Ectodermal cell (in vitro differentiated cells): ENCODE data around the gene CYP4F22.
"Not testable (repeated sequence)": the region's sequence is repeated elsewhere in the genome, so short reads cannot be mapped to it uniquely, and the experiment has no call there.

Experiments used
- H3K27ac ChIP-seq: 2 replicates; pipeline ENCODE4 v1.7.0; 2013; ENCODE audit warnings: mild to moderate bottlenecking, low read depth, low read length; ENCODE audit not compliant: insufficient read depth, poor library complexity, severe bottlenecking
- H3K27me3 ChIP-seq: 2 replicates; pipeline ENCODE4 v1.7.0; 2013; ENCODE audit warnings: mild to moderate bottlenecking, low read length; ENCODE audit not compliant: insufficient read depth, control insufficient read depth, poor library complexity, severe bottlenecking
- H3K36me3 ChIP-seq: one replicate; pipeline ENCODE4 v1.7.0; 2013; ENCODE audit warnings: low read length; ENCODE audit not compliant: control insufficient read depth, insufficient read depth
- H3K4me1 ChIP-seq: one replicate; pipeline ENCODE4 v1.7.0; 2013; ENCODE audit warnings: low read length; ENCODE audit not compliant: control insufficient read depth, insufficient read depth
- H3K4me3 ChIP-seq: 2 replicates; pipeline ENCODE4 v1.7.0; 2013; ENCODE audit warnings: low read depth, low read length, control low read depth; ENCODE audit not compliant: insufficient read depth
- H3K9me3 ChIP-seq: 2 replicates; pipeline ENCODE4 v1.7.0; 2013; ENCODE audit warnings: mild to moderate bottlenecking, low read length, moderate library complexity; ENCODE audit not compliant: control insufficient read depth
- WGBS, 2 experiments: methylation state at CpG; one replicate each; pipeline ENCODE4 v1.1.7; 2013; ENCODE audit warnings: missing lambda C conversion rate in 2 of 2; 5-methylcytosine and 5-hydroxymethylcytosine counted together

The CYP4F22 gene

GRCh38 chr19:15516363-15516762 is 8.0 kb downstream of the CYP4F22 start:
- Histone ChIP-seq H3K36me3 (no peaks in the 10 kb centered on the region), H3K27me3 (no peaks in the 10 kb centered on the region), H3K4me1 (no peaks in the 10 kb centered on the region), H3K9me3 (peaks cover 20% of the 10 kb centered on the region), H3K4me3 (no peak overlapping the region), H3K27ac (no peak overlapping the region)
- WGBS, 2 experiments, result 64 to 70% methylated on average over 2 of the region's 3 CpGs

- WGBS, 2 experiments, result 73 to 80% methylated on average over 1 of the region's 1 CpG
Measured at GRCh38 chr19:15517778-15518177, 9.5 kb downstream of the CYP4F22 start.

GRCh38 chr19:15519433-15519976 is 11.2 kb downstream of the CYP4F22 start:
- WGBS, 2 experiments, result 68 to 76% methylated on average over 6 of the region's 6 CpGs
- H3K4me3 ChIP-seq, result no peak overlapping the region
- peaks cover 17% of the 10 kb centered on the region for H3K9me3 ChIP-seq
- no peaks in the 10 kb centered on the region for H3K4me1 ChIP-seq
- H3K36me3 ChIP-seq, result no peaks in the 10 kb centered on the region
- no peaks in the 10 kb centered on the region for H3K27me3 ChIP-seq
- H3K27ac ChIP-seq, result no peak overlapping the region

More at GRCh38 chr19:15517778-15518177, 9.5 kb downstream of the CYP4F22 start:
- H3K4me1 ChIP-seq, result no peaks in the 10 kb centered on the region
- H3K9me3 ChIP-seq, result peaks cover 16% of the 10 kb centered on the region
- no peaks in the 10 kb centered on the region for H3K36me3 ChIP-seq
- no peaks in the 10 kb centered on the region for H3K27me3 ChIP-seq
- H3K4me3 ChIP-seq, result no peak overlapping the region
- no peak overlapping the region for H3K27ac ChIP-seq

GRCh38 chr19:15524781-15525180 is 16.5 kb downstream of the CYP4F22 start:
- Histone ChIP-seq H3K27me3 (no peaks in the 10 kb centered on the region), H3K4me1 (no peaks in the 10 kb centered on the region), H3K9me3 (peaks cover 4% of the 10 kb centered on the region), H3K4me3 (no peak overlapping the region), H3K27ac (no peak overlapping the region), H3K36me3 (no peaks in the 10 kb centered on the region)
- 64 to 75% methylated on average over 5 of the region's 5 CpGs for WGBS, 2 experiments

GRCh38 chr19:15525291-15525690 is 17.0 kb downstream of the CYP4F22 start:
- H3K9me3 ChIP-seq, result peaks cover 4% of the 10 kb centered on the region
- no peaks in the 10 kb centered on the region for H3K4me1 ChIP-seq
- no peak overlapping the region for H3K27ac ChIP-seq
- no peaks in the 10 kb centered on the region for H3K27me3 ChIP-seq
- WGBS, 2 experiments, result 81 to 85% methylated on average over 15 of the region's 15 CpGs
- no peak overlapping the region for H3K4me3 ChIP-seq
- no peaks in the 10 kb centered on the region for H3K36me3 ChIP-seq

GRCh38 chr19:15526408-15526807 is 18.1 kb downstream of the CYP4F22 start:
- H3K4me3 ChIP-seq, result no peak overlapping the region
- H3K4me1 ChIP-seq, result no peaks in the 10 kb centered on the region
- 69 to 83% methylated on average over 2 of the region's 2 CpGs for WGBS, 2 experiments
- H3K36me3 ChIP-seq, result no peaks in the 10 kb centered on the region
- H3K27me3 ChIP-seq, result no peaks in the 10 kb centered on the region
- H3K27ac ChIP-seq, result no peak overlapping the region
- H3K9me3 ChIP-seq, result peaks cover 4% of the 10 kb centered on the region

GRCh38 chr19:15527705-15528104 is 19.4 kb downstream of the CYP4F22 start:
- Histone ChIP-seq H3K27me3 (no peaks in the 10 kb centered on the region), H3K4me3 (no peak overlapping the region), H3K9me3 (peaks cover 4% of the 10 kb centered on the region), H3K36me3 (no peaks in the 10 kb centered on the region), H3K4me1 (no peaks in the 10 kb centered on the region), H3K27ac (no peak overlapping the region)
- 43 to 47% methylated on average over 3 of the region's 3 CpGs for WGBS, 2 experiments

GRCh38 chr19:15529774-15530372 is 21.5 kb downstream of the CYP4F22 start:
- no peak overlapping the region for H3K4me3 ChIP-seq
- H3K9me3 ChIP-seq, result no peaks in the 10 kb centered on the region
- WGBS, 2 experiments, result 62% methylated on average over 8 of the region's 8 CpGs
- H3K27me3 ChIP-seq, result no peaks in the 10 kb centered on the region
- H3K36me3 ChIP-seq, result no peaks in the 10 kb centered on the region
- no peak overlapping the region for H3K27ac ChIP-seq
- no peaks in the 10 kb centered on the region for H3K4me1 ChIP-seq

- H3K27ac ChIP-seq, result no peak overlapping the region
- H3K36me3 ChIP-seq, result no peaks in the 10 kb centered on the region
- no peaks in the 10 kb centered on the region for H3K9me3 ChIP-seq
- no peaks in the 10 kb centered on the region for H3K27me3 ChIP-seq
- WGBS, 2 experiments, result 63 to 69% methylated on average over 2 of the region's 2 CpGs
- H3K4me1 ChIP-seq, result no peaks in the 10 kb centered on the region
- no peak overlapping the region for H3K4me3 ChIP-seq
Measured at GRCh38 chr19:15532779-15533521, 24.6 kb downstream of the CYP4F22 start.

- H3K4me1 ChIP-seq, H3K4me3 ChIP-seq, H3K9me3 ChIP-seq, H3K27ac ChIP-seq, H3K27me3 ChIP-seq, H3K36me3 ChIP-seq: not testable (repeated sequence)
- WGBS, 2 experiments, result 49 to 59% methylated on average over 3 to 4 of the region's 4 CpGs
Measured at GRCh38 chr19:15533522-15533830, 25.2 kb downstream of the CYP4F22 start.
